ENCODE measurements around the gene DLG2. TPM values are rescaled to one million over a fixed set of nuclear protein-coding genes. Genes with fewer than 3 reads are reported as not detected.

Gene DLG2
- total and polyA plus RNA-seq, 2 donors (not counting 3 experiments of a cell fraction or from before 2014, with no cell fraction given) = 0.15 to 1.1 TPM

DNA sequence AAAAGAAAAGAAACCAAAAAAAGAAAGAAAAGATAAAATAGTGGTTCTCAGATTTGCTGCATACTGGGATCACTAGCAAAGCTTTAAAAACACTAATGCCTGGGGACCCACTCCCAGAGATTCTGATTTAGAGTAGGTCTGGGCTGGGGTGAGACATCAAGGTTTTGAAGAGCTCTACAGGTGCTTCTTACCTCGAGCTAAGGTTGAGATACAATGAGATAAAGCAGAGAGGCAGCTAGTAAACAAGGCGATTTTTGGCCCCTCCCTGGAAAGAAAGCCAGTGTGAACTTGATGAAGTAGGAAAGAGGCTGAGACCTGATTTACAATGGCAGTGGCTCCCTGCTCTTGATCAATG is 2013.4 kb downstream of the DLG2 start:
- no peak overlapping the region for H3K4me2 ChIP-seq (ENCODE audit: insufficient read depth, low read length)
- BruUV-seq (replicated peaks) = no TSS peak
- H3K4me1 ChIP-seq (ENCODE audit: control insufficient read depth, extremely low read depth, insufficient read depth, low read length) = no peaks in the 10 kb centered on the region
- intact Hi-C loops (cut with micrococcal nuclease) (no loop called here), dilution Hi-C loops (cut with MboI; ENCODE audit: extremely low pct_ligation_motif_present, low sequenced_read_pairs) (no loop called here)
- no peak for DNase-seq (ENCODE audit: low read depth, low spot score)
- no peaks in the 10 kb centered on the region for H3K79me2 ChIP-seq (ENCODE audit: control insufficient read depth, insufficient read depth, low read length)
- ChIA-PET POLR2A (no interaction called here), CTCF (no interaction called here)
- H3K27ac ChIP-seq (ENCODE audit: insufficient read depth, low read depth, low read length) = no peak overlapping the region
- no peaks in the 10 kb centered on the region for H3K27me3 ChIP-seq (ENCODE audit: control insufficient read depth in 2 of 2, insufficient read depth in 2 of 2, low read length in 2 of 2)
- no peak overlapping the region for H3K4me3 ChIP-seq (replicated peaks in 1 of 3; ENCODE audit: insufficient read depth in 1 of 3, low read depth in 1 of 3, low read length in 3 of 3)
- H3K9me1 ChIP-seq (replicated peaks; ENCODE audit: control insufficient read depth, extremely low read depth, insufficient read depth, low read length) = no peaks in the 10 kb centered on the region
- no peak for TF ChIP-seq EZH2 (IDR thresholded peaks at IDR 0.05; ENCODE audit: borderline replicate concordance, low read depth, low read length, severe bottlenecking)
- TF ChIP-seq POLR2AphosphoS5 (IDR thresholded peaks at IDR 0.05; ENCODE audit: insufficient read depth, low read depth, low read length) = no peak
- TF ChIP-seq MYC (IDR thresholded peaks at IDR 0.05; ENCODE audit: low read depth, low read length) = no peak
- TF ChIP-seq FOS (IDR thresholded peaks at IDR 0.05; ENCODE audit: borderline replicate concordance, insufficient read depth, low read length) = no peak
- TF ChIP-seq, protein P1, sequence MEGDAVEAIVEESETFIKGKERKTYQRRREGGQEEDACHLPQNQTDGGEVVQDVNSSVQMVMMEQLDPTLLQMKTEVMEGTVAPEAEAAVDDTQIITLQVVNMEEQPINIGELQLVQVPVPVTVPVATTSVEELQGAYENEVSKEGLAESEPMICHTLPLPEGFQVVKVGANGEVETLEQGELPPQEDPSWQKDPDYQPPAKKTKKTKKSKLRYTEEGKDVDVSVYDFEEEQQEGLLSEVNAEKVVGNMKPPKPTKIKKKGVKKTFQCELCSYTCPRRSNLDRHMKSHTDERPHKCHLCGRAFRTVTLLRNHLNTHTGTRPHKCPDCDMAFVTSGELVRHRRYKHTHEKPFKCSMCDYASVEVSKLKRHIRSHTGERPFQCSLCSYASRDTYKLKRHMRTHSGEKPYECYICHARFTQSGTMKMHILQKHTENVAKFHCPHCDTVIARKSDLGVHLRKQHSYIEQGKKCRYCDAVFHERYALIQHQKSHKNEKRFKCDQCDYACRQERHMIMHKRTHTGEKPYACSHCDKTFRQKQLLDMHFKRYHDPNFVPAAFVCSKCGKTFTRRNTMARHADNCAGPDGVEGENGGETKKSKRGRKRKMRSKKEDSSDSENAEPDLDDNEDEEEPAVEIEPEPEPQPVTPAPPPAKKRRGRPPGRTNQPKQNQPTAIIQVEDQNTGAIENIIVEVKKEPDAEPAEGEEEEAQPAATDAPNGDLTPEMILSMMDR (IDR thresholded peaks at IDR 0.05; ENCODE audit: extremely low read depth in 1 of 2, insufficient read depth in 1 of 2, low read depth in 1 of 2, low read length in 2 of 2) = no peak
- no peak for TF ChIP-seq JUN (IDR thresholded peaks at IDR 0.05; ENCODE audit: borderline replicate concordance, insufficient read depth, insufficient read length, low read depth)
- TF ChIP-seq, protein P2, sequence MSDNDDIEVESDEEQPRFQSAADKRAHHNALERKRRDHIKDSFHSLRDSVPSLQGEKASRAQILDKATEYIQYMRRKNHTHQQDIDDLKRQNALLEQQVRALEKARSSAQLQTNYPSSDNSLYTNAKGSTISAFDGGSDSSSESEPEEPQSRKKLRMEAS (IDR thresholded peaks at IDR 0.05; ENCODE audit: insufficient read depth, insufficient read length) = no peak
- no peak for TF ChIP-seq POLR2A (IDR thresholded peaks at IDR 0.05; ENCODE audit: low read depth, low read length)
- no peak for TF ChIP-seq GATA2 (IDR thresholded peaks at IDR 0.05; ENCODE audit: insufficient read depth, insufficient read length, low read depth, low read length)
- no peaks in the 10 kb centered on the region for H3K9me3 ChIP-seq (replicated peaks; ENCODE audit: control insufficient read depth, insufficient read depth, low read length)
- H3K36me3 ChIP-seq (ENCODE audit: control insufficient read depth in 2 of 2, extremely low read depth in 1 of 2, insufficient read depth in 2 of 2, low read length in 2 of 2) = no peaks in the 10 kb centered on the region
- H2AFZ ChIP-seq (ENCODE audit: low read depth, low read length) = no peak overlapping the region
- H4K20me1 ChIP-seq (replicated peaks; ENCODE audit: control insufficient read depth, extremely low read depth, insufficient read depth, low read length) = no peaks in the 10 kb centered on the region
- FAIRE-seq = no peak
- H3K9ac ChIP-seq (replicated peaks; ENCODE audit: extremely low read depth, insufficient read depth, low read length) = no peak overlapping the region
